Stomach (tissue), 9 donors: ENCODE measurements around the gene GOLGA2. TPM values are rescaled to one million over a fixed set of nuclear protein-coding genes. Genes with fewer than 3 reads are reported as not detected.
A peak's percentile ranks its signal among the peaks of the same experiment; 100 is the strongest.

Experiments
- DNase-seq, 2 donors: peaks; one replicate each; pipeline versions ENCODE4 v3.0.0 to v3.0.0-alpha.2; 2013 to 2019
- H3K27ac ChIP-seq, 5 donors: fragments of 200-600 bp in 4 of 5; sonication (generic) in 4 of 5; one replicate each; pipeline ENCODE4 v1.5.1; 2013 to 2019; ENCODE audit warnings: mild to moderate bottlenecking in 1 of 5, moderate library complexity in 1 of 5
- H3K27me3 ChIP-seq, 3 donors: fragments of 200-600 bp; sonication (generic); one replicate each; pipeline ENCODE4 v1.5.1; 2017 to 2019; ENCODE audit warnings: mixed run types in 1 of 3
- H3K36me3 ChIP-seq, 4 donors: fragments of 200-600 bp; sonication (generic); 1 replicate in 3 of 4; 2 replicates in 1 of 4; pipeline ENCODE4 v1.5.1; 2016 to 2019
- H3K4me1 ChIP-seq, 4 donors: fragments of 200-600 bp; sonication (generic); one replicate each; pipeline ENCODE4 v1.5.1; 2016 to 2019
- H3K4me3 ChIP-seq, 4 donors: fragments of 200-600 bp; sonication (generic) in 3 of 4; one replicate each; pipeline ENCODE4 v1.5.1; 2016 to 2019; ENCODE audit warnings: mild to moderate bottlenecking in 1 of 4
- H3K9me3 ChIP-seq, 4 donors: fragments of 200-600 bp; sonication (generic); one replicate each; pipeline ENCODE4 v1.5.1; 2016 to 2019
- CTCF ChIP-seq, 7 experiments: fragments of 450-650 bp in 4 of 7; fragments of 200-600 bp in 3 of 7; sonication (generic) in 3 of 7; IDR thresholded peaks; one replicate each; pipeline ENCODE4 v1.5.1; 2016 to 2019; ENCODE audit warnings: antibody characterized with exemption in 7 of 7, control low read depth in 2 of 7, mild to moderate bottlenecking in 1 of 7
- EP300 ChIP-seq: sonication (generic); formaldehyde crosslinking; IDR thresholded peaks from one replicate; pipeline ENCODE4 v1.6.1; 2017; ENCODE audit warnings: antibody characterized with exemption
- POLR2A ChIP-seq, 4 donors: fragments of 450-650 bp; IDR thresholded peaks; one replicate each; pipeline ENCODE4 v1.6.1; 2016; ENCODE audit warnings: antibody characterized with exemption in 4 of 4, control low read depth in 2 of 4, mild to moderate bottlenecking in 1 of 4, moderate library complexity in 1 of 4
- POLR2AphosphoS5 ChIP-seq, 3 donors: sonication (generic); formaldehyde crosslinking; IDR thresholded peaks; one replicate each; pipeline ENCODE4 v1.6.1; 2016; ENCODE audit warnings: antibody characterized with exemption in 3 of 3
- WGBS, 5 donors: extraction: QIAGEN DNeasy Blood & Tissue Kit in 3 of 5; methylation state at CpG; one replicate each; pipeline versions ENCODE4 v1.1.5 to v1.1.7; 2013 to 2018; 5-methylcytosine and 5-hydroxymethylcytosine counted together
- intact Hi-C: fragments of 100-400 bp; cut with DNase I; formaldehyde crosslinking; loops from one replicate; pipeline ENCODE4 v1.15.1; 2023; ENCODE audit warnings: low total_unique reads
- polyA plus RNA-seq, 3 donors: library from polyadenylated mRNA; stranded (reverse); fragments of 200-250 nt; gene quantifications; one replicate each; pipeline ENCODE4 v1.2.3, GENCODE V29; 2013
- total RNA-seq, 5 donors: library from RNA; depleted of rRNA; stranded (reverse); fragments of >200 nt; gene quantifications; one replicate each; pipeline versions ENCODE4 v1.1.0 to v1.2.3, GENCODE V29; 2014 to 2016
- donor health status: healthy with polysubstance abuse.
- donor health status: Bipolar disorder and iron deficiency.
- donor health status: healthy.

Gene GOLGA2
- total and polyA plus RNA-seq, 8 donors = 48.4 to 204 (median 63.8) TPM

DNA sequence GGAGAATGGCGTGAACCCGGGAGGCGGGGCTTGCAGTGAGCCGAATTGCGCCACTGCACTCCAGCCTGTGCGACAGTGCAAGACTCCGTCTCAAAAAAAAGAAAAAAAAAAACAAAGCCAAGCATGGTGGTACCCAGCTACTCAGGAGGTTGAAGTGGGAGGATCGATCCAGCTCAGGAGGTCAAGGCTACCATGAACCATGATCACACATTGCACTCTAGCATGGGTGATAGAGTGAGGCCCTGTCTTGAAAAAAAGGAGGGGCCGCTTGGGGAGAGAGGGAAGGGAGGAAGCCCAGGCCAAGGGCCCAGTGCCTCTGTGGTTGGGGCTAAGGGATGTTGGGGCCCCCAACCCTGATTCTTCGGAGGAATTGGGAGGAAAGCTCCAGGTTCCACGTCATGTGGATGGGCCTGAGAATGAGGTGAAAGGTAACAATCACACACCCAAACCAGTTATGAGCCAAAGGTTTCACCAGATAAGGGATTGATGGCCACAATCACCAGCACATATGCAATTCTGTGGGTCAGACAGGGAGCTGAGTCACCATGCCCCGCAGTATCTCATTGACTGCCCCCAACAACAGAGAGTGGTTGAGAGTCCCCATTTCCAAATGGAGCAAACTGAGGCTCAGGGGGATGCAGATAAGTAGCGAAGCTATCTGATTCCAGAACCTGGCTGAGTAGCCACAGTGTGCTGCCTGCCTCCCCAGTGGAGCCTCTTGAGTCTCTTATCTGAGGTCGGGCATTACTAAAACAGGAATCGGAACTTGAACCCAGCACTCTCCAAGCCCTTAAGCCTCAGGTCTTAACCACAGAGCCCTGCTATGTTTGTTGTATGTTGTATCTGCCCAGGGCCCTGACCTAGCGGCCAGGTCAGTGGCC, 20.8 kb upstream of the GOLGA2 start:
- Histone ChIP-seq H3K4me3 (no peak overlapping the region), H3K27me3 (no peaks in the 10 kb centered on the region), H3K4me1 (peaks cover 6 to 22% (median 20%) of the 10 kb centered on the region in 4 donors), H3K36me3 (no peaks in the 10 kb centered on the region), H3K27ac (peak overlapping the region; percentile 16 to 78 (median 64)), H3K9me3 (no peaks in the 10 kb centered on the region)
- intact Hi-C loops = no loop called here
- DNase-seq = peak; percentile 33 to 66
- peak in 1 of 3 donors; percentile 18 for TF ChIP-seq POLR2AphosphoS5 (IDR thresholded peaks at IDR 0.05)
- TF ChIP-seq CTCF (IDR thresholded peaks at IDR 0.05) = no peak
- WGBS, 5 donors = 71 to 81% (median 78%) methylated on average over 14 to 16 of the region's 16 CpGs

DNA sequence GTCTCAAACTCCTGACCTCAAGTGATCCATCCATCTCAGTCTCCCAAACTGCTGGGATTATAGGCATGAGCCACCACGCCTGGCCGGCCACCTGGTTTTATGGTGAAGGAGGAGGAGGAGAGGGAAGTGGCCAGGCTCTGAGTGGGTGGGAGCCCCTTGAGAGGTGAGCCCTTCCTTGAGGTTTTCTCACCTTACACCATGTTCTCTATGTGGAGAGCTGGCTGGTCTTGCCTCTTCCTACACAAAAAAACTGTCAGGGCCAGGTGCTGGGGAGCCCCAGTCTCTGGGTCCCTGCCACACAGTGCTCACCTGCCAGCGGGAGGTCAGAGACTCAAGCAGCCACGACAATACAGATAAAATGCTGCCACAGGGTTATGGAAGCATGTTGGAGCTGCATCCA, 18.3 kb upstream of the GOLGA2 start:
- Histone ChIP-seq H3K4me1 (peaks cover 6 to 22% (median 20%) of the 10 kb centered on the region in 4 donors), H3K27ac (no peak overlapping the region), H3K4me3 (no peak overlapping the region), H3K9me3 (no peaks in the 10 kb centered on the region), H3K36me3 (peaks cover 0 to 12% (median 2%) of the 10 kb centered on the region in 4 donors), H3K27me3 (no peaks in the 10 kb centered on the region)
- no peak for DNase-seq
- intact Hi-C loops = no loop called here
- no peak for TF ChIP-seq CTCF (IDR thresholded peaks at IDR 0.05)
- no peak for TF ChIP-seq POLR2AphosphoS5 (IDR thresholded peaks at IDR 0.05)
- 70 to 81% (median 77%) methylated on average over 4 of the region's 4 CpGs for WGBS, 5 donors

- H3K27ac ChIP-seq = no peak overlapping the region
- no peaks in the 10 kb centered on the region for H3K27me3 ChIP-seq
- DNase-seq = no peak
- TF ChIP-seq POLR2AphosphoS5 (IDR thresholded peaks at IDR 0.05) (no peak), POLR2A (IDR thresholded peaks at IDR 0.05) (no peak), CTCF (IDR thresholded peaks at IDR 0.05) (no peak), EP300 (no peak)
- peaks cover 0 to 23% (median 13%) of the 10 kb centered on the region in 4 donors for H3K36me3 ChIP-seq
- WGBS, 5 donors = 82 to 96% (median 93%) methylated on average over 4 of the region's 4 CpGs
- H3K4me1 ChIP-seq = peaks cover 6 to 22% (median 20%) of the 10 kb centered on the region in 4 donors
- no peak overlapping the region for H3K4me3 ChIP-seq
- intact Hi-C loops = no loop called here
- H3K9me3 ChIP-seq = no peaks in the 10 kb centered on the region
Observed at GRCh38 chr9:128293091-128293490, 17.3 kb upstream of the GOLGA2 start.

GRCh38 chr9:128292009-128292408, 16.2 kb upstream of the GOLGA2 start:
- no peaks in the 10 kb centered on the region for H3K9me3 ChIP-seq
- peaks cover 6 to 20% (median 19%) of the 10 kb centered on the region in 4 donors for H3K4me1 ChIP-seq
- 82 to 94% (median 89%) methylated on average over 3 of the region's 3 CpGs for WGBS, 5 donors
- intact Hi-C loops = no loop called here
- H3K36me3 ChIP-seq = peaks cover 0 to 31% (median 21%) of the 10 kb centered on the region in 4 donors
- no peak overlapping the region for H3K4me3 ChIP-seq
- TF ChIP-seq POLR2AphosphoS5 (IDR thresholded peaks at IDR 0.05) (no peak), EP300 (no peak), CTCF (IDR thresholded peaks at IDR 0.05) (no peak), POLR2A (IDR thresholded peaks at IDR 0.05) (no peak)
- DNase-seq = no peak
- no peak overlapping the region for H3K27ac ChIP-seq
- H3K27me3 ChIP-seq = no peaks in the 10 kb centered on the region
